Gastroesophageal sphincter (tissue), 4 donors: ENCODE results near the gene METRN. TPM values are rescaled to one million over a fixed set of nuclear protein-coding genes. Genes with fewer than 3 reads are reported as not detected.

ENCODE experiments used
- ATAC-seq: fragments of 150-250 bp; one replicate; pipeline ENCODE4 v1.9.1; 2016; ENCODE audit warnings: mild to moderate bottlenecking, moderate library complexity
- H3K27ac ChIP-seq, 4 donors: fragments of 200-600 bp; sonication (generic) in 3 of 4; 1 replicate in 3 of 4; 2 replicates in 1 of 4; pipeline ENCODE4 v1.5.1; 2016 to 2019
- H3K27me3 ChIP-seq: fragments of 200-600 bp; sonication (generic); one replicate; pipeline ENCODE4 v1.5.1; 2019
- H3K36me3 ChIP-seq, 2 donors: fragments of 200-600 bp; sonication (generic); one replicate each; pipeline ENCODE4 v1.5.1; 2019; ENCODE audit warnings: control low read depth in 1 of 2
- H3K4me1 ChIP-seq, 3 donors: fragments of 200-600 bp; sonication (generic); 1 replicate in 2 of 3; 2 replicates in 1 of 3; pipeline ENCODE4 v1.5.1; 2016 to 2019; ENCODE audit warnings: control low read depth in 2 of 3
- H3K4me3 ChIP-seq, 2 donors: fragments of 200-600 bp; sonication (generic); one replicate each; pipeline ENCODE4 v1.5.1; 2019; ENCODE audit warnings: mild to moderate bottlenecking in 1 of 2, moderate library complexity in 1 of 2
- H3K9me3 ChIP-seq, 3 donors: fragments of 200-600 bp; sonication (generic); one replicate each; pipeline ENCODE4 v1.5.1; 2017 to 2019; ENCODE audit warnings: control low read depth in 2 of 3
- CTCF ChIP-seq, 4 experiments: fragments of 200-600 bp in 2 of 4; fragments of 450-650 bp in 2 of 4; sonication (generic) in 1 of 4; IDR thresholded peaks; one replicate each; pipeline ENCODE4 v1.5.1; 2017 to 2019; ENCODE audit warnings: antibody characterized with exemption in 4 of 4, mild to moderate bottlenecking in 2 of 4, moderate library complexity in 2 of 4
- EP300 ChIP-seq: sonication (generic); formaldehyde crosslinking; IDR thresholded peaks from one replicate; pipeline ENCODE4 v1.6.1; 2017; ENCODE audit warnings: antibody characterized with exemption, mild to moderate bottlenecking
- POLR2A ChIP-seq, 2 donors: fragments of 450-650 bp; IDR thresholded peaks; one replicate each; pipeline ENCODE4 v1.6.1; 2017; ENCODE audit warnings: antibody characterized with exemption in 2 of 2, mild to moderate bottlenecking in 2 of 2, moderate library complexity in 1 of 2
- POLR2AphosphoS5 ChIP-seq: sonication (generic); formaldehyde crosslinking; IDR thresholded peaks from one replicate; pipeline ENCODE4 v1.6.1; 2017; ENCODE audit warnings: antibody characterized with exemption
- WGBS, 2 donors: methylation state at CpG; one replicate each; pipeline ENCODE4 v1.1.5; 2018; ENCODE audit warnings: low coverage in 1 of 2; 5-methylcytosine and 5-hydroxymethylcytosine counted together
- total RNA-seq, 4 donors: library from RNA; depleted of rRNA; stranded (reverse); fragments of >200 nt; gene quantifications; one replicate each; pipeline ENCODE4 v1.1.0, GENCODE V29; 2016

METRN gene
- total RNA-seq, 4 donors from 2014 or later: 22.6 to 77.7 (median 63.8) TPM

- ATAC-seq: no peak
- WGBS, 2 donors: 60% methylated on average over 1 of the region's 21 CpGs; no CpG with 5 or more reads in 1 of the 2 donors
- H3K27me3 ChIP-seq: peaks cover 8% of the 10 kb centered on the region
- TF ChIP-seq EP300 (no peak), POLR2A (IDR thresholded peaks at IDR 0.05) (no peak), POLR2AphosphoS5 (no peak), CTCF (IDR thresholded peaks at IDR 0.05) (no peak)
- peak overlapping the region in 2 of 4 donors; percentile 96 to 100 for H3K27ac ChIP-seq
- H3K9me3 ChIP-seq: no peaks in the 10 kb centered on the region
- H3K36me3 ChIP-seq: peaks cover 0 to 26% of the 10 kb centered on the region in 2 donors
- no peak overlapping the region for H3K4me3 ChIP-seq
- peaks cover 0 to 65% (median 47%) of the 10 kb centered on the region in 3 donors for H3K4me1 ChIP-seq
These were observed 36.6 kb upstream of the METRN start for GRCh38 chr16:678209-678857.

GRCh38 chr16:678858-679813, 35.8 kb upstream of the METRN start:
- H3K27me3 ChIP-seq: peaks cover 8% of the 10 kb centered on the region
- peaks cover 0 to 72% (median 51%) of the 10 kb centered on the region in 3 donors for H3K4me1 ChIP-seq

GRCh38 chr16:679814-680624, 34.9 kb upstream of the METRN start, which contains the start of gene STUB1:
Gene STUB1, plus strand, starts transcription at chr16:680410. Its CDS starts 116 bp downstream, at chr16:680526.
- peak; percentile 81 for ATAC-seq
- Histone ChIP-seq H3K4me1 (peaks cover 0 to 70% (median 54%) of the 10 kb centered on the region in 3 donors), H3K27ac (peak within 1 kb of the TSS; percentile 70 to 100 (median 95)), H3K4me3 (peak within 1 kb of the TSS; percentile 59 to 97), H3K27me3 (peaks cover 8% of the 10 kb centered on the region), H3K9me3 (no peaks in the 10 kb centered on the region), H3K36me3 (peaks cover 0 to 20% of the 10 kb centered on the region in 2 donors)
- no CpG with 5 or more reads among the region's 91 CpGs for WGBS, 2 donors
- peak; percentile 82 to 93 for TF ChIP-seq POLR2A (IDR thresholded peaks at IDR 0.05)
- TF ChIP-seq EP300: no peak
- TF ChIP-seq CTCF (IDR thresholded peaks at IDR 0.05): peak in 1 of 4 experiments; percentile 7
- TF ChIP-seq POLR2AphosphoS5: no peak

More at GRCh38 chr16:678858-679813, 35.8 kb upstream of the METRN start:
- no peaks in the 10 kb centered on the region for H3K9me3 ChIP-seq
- ATAC-seq: peak; percentile 17
- peak overlapping the region; percentile 32 to 97 for H3K4me3 ChIP-seq
- peak overlapping the region; percentile 16 to 100 (median 95) for H3K27ac ChIP-seq
- H3K36me3 ChIP-seq: peaks cover 0 to 20% of the 10 kb centered on the region in 2 donors
- no peak for TF ChIP-seq POLR2AphosphoS5
- TF ChIP-seq POLR2A (IDR thresholded peaks at IDR 0.05): no peak
- TF ChIP-seq EP300: no peak
- no peak for TF ChIP-seq CTCF (IDR thresholded peaks at IDR 0.05)
- 0% methylated on average over 8 of the region's 52 CpGs; no CpG with 5 or more reads in 1 of the 2 donors for WGBS, 2 donors

DNA sequence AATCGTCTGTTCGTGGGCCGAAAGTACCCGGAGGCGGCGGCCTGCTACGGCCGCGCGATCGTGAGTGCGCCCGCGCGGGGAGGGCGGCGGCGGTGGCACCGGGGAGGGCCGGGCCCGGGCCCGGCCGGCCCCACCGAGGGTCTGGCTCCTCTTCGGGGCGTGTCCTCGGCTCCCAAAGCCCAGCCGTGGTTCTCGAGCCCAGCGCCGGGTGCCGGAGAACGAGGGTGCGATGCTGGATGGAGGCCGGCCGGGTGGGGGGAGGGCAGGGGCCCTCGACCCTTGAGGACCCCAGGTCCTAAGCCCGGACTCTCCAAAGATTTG, 34.3 kb upstream of the METRN start:
- Histone ChIP-seq H3K4me3 (peak overlapping the region; percentile 59 to 97), H3K27me3 (peaks cover 8% of the 10 kb centered on the region), H3K4me1 (peaks cover 0 to 70% (median 54%) of the 10 kb centered on the region in 3 donors), H3K9me3 (no peaks in the 10 kb centered on the region), H3K27ac (peak overlapping the region; percentile 37 to 100 (median 95)), H3K36me3 (peaks cover 0 to 20% of the 10 kb centered on the region in 2 donors)
- WGBS, 2 donors: no CpG with 5 or more reads among the region's 38 CpGs
- no peak for TF ChIP-seq POLR2A (IDR thresholded peaks at IDR 0.05)
- TF ChIP-seq POLR2AphosphoS5: no peak
- no peak for TF ChIP-seq CTCF (IDR thresholded peaks at IDR 0.05)
- no peak for TF ChIP-seq EP300
- ATAC-seq: no peak
